Activated T-cell treated with anti-CD3 and anti-CD28 coated beads for 48 hours (primary cell): ENCODE measurements around the gene CAMKV.

ENCODE experiments used
- DNase-seq: peaks from one replicate; pipeline ENCODE4 v3.0.0-alpha.2; 2020; ENCODE audit warnings: low read depth

The CAMKV gene

DNA sequence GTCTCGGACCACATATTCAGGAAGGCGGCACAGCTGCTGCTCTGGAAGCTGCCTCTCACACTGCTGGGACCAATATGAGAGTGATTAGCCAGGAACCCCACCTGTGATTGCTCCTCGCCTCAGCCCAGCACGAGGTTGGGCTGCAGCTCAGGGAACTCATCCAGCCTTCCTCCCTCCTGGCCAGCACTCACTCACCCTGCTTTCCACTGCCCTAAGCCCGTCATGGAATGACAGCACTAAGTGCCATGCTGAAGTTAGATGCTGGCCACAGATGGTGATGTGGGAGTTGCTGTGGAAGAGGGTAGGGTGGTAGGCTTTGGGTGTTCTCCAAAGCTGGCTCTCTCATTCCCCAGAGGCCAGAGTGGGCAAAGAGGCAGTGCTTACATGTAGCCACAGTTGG is 26.6 kb upstream of the CAMKV start:
- DNase-seq = no peak

DNA sequence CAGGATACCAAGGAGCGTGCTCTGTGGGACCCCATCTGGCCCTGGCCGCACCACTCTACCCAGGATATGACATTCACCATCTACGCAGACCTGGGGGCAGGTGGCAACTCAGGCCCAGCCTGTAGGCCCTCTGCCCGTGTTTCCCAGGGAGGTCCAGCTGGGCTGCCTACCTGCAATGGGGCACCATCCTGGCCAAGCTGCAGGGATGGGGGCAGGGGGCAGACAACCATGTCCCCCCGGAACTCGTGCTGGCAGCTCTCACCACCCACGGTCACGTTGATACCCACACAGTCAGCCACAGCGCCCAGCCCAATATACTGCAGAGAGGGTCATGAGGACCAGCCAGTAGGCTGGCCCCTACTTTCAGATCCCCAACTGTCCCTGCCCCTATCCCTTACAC is 26.1 kb upstream of the CAMKV start:
- DNase-seq = no peak

DNA sequence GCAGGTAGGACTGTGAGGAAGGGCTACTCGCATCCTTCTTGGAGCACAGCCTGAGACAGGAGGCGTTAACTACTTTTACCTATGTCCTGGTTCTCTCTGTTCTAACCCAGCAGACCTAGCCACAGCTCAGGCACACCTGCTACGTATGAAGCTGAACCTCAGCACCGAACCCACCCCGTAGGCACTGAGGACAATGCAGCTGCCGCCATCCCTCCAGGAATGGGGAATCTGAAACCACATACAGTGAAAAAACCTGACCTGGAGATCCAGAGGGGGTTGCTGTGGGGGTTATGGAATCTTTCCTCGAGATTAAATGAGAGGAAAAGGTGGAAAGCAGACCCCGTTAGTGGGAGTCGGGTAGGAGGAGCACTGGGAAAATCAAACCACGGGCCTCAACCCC is 19.6 kb upstream of the CAMKV start:
- DNase-seq = no peak

- no peak for DNase-seq
Observed at GRCh38 chr3:49886922-49887265, 17.2 kb upstream of the CAMKV start.

DNA sequence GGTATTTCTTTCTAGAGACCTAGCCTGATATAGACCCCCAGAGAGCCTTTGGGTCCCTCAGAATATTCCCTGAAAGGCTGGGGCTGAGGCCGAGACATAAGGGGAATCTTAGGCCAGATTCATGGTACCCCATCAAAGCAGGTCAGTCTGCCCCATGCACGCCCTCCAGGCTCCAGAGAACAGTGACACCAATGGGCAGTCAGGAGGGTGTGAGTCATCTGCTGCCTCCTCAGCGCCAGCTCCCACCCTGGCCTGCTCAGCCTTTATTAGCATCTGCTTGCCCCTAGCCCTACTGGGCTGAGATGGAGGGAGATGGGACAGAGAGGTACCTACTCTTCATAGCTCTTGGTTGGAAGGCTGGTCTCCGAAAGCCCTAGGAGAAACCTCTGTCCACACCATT is 14.3 kb upstream of the CAMKV start:
- DNase-seq = no peak

DNA sequence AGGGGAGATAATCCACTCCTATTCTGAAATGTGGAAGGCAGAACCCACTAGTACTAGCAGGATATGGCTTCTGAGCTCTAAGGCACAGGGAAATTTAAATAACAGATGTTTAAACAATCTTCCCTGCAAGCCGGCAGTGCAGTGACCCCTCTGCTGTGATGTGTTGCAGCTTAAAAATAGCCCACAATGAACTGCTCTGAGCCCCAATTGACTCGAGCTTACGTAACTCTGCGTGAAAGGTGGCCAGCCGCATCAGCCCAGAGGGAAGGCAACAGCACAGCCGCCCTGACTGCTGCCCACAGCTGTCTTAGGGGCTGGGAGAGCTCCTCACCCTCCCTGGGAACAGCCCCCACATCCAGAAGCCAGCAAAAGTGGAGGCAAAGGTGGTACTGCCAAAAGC is 12.5 kb upstream of the CAMKV start:
- DNase-seq = no peak

GRCh38 chr3:49880581-49881315 is 11.0 kb upstream of the CAMKV start:
- no peak for DNase-seq

DNA sequence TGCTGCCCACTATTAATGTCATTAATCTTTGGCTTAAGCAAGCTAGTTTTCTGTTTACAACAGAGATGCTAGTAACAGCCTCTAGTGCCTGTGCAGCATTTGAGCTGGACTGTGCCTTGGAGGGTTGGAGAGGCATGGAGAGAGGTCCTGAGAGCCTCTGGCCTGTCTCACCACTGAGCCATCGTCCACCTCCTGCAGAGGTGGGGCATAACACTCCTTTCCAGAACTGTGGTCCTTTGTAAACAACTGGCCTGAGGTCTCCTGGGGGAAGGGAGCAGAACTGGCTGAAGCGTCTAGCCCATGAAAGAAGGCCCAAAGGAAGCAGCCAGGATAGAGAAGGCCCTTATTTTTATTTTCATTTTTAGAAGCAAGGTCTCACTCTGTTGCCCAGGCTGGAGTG is 10.0 kb upstream of the CAMKV start:
- no peak for DNase-seq

GRCh38 chr3:49878686-49879085 is 9.0 kb upstream of the CAMKV start:
- DNase-seq = no peak

GRCh38 chr3:49877716-49878115 is 8.0 kb upstream of the CAMKV start:
- DNase-seq = no peak

GRCh38 chr3:49876567-49876966 is 6.9 kb upstream of the CAMKV start:
- DNase-seq = no peak

DNA sequence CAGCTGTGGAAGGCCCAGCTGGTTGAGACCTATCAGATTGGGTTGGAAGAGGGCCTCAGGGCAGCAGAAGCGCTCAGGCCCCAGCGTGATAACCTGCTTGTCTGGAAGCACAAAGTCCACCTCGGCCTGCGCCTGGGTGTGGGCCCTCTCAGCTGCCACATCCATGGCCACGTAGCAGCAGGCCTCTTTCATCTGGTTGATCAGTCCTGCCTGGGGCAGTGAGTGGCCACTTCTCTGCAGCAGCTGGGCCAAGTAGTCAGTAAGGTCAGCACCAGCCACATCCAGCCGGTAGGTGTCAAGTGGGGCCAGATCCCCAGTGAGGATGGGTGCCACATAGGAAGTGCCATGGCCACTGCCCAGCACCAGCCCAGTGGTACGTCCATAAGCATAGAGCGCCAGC is 3.9 kb upstream of the CAMKV start:
- DNase-seq = no peak

DNA sequence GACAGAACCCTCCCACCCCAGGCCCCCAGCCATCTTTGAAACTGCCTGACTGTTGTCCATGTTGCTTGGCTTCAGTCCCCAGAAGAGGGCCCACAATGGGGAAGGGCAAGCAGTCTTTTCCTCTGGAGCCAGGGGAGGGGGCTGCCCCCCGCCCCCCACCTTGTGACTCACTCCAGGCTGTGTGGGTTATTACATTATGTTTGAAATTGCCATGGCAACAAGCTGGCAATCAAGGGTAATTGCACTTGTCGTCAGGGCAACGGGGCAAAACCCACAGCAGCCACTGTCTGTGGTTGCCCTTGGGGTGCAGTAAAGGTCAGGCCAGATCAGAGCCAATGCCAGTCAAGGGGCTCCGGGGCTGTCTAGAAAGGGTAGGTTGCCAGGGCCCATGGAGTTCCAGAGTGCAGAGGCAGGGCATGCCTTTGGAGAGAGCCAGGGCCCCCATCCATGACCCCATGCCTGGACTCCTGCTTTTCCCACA is 3.1 kb upstream of the CAMKV start:
- peak; percentile 20 for DNase-seq

DNA sequence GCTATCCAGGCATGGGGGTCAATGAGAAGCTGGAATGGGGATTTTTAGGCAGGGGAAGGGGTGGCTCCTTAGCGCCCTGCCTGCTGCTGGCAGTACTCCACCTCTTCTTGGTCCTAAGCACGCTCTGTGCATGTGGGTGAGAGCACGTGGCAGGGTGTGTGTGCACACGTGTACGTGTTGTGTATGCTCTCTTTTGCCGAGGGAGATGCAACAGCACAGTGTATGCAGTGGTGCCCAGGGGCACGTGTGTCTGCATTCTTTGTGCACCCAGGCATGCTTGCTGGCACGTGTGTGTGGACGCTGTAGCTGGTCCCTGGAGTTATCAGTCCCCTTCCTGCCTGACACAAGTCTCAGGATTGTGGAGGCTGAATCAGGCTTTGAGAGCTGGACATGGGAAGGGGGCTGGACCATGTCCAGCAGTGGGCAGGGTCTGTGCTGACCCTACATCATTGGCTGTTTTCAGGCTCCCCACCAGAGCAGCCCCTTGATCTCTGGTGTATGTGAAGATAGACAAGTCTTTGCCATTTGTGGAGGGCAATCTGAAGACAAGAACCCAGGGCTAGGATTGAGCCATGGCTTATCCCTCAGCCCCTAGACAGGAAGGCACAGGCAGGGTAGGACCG is 1.9 kb upstream of the CAMKV start:
- no peak for DNase-seq

GRCh38 chr3:49868862-49869466 is 742 bp downstream of the CAMKV start:
- DNase-seq = no peak

DNA sequence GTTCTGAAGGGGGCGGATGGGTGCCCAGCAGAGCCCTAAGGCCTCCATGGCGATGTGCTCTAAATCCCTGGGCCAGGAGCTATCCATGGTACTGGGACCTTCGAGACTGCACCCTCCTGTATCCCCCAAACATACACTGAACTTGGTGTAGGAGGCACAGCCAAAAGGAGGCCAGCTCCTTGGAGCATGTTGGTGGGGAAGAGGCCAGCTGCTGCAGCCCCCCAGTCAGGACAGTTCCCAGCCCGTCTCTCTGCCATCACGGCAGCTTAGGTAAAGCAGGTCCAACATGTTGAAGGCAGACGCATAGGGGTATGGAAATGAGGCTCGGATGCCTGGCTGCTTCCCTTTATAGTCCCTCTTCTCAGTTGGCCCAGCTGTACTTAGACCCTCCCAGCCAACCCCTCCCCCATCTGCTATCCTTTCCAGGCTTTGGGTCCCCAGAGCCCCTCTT is 1.8 kb downstream of the CAMKV start:
- no peak for DNase-seq

GRCh38 chr3:49867400-49867799 is 2.3 kb downstream of the CAMKV start:
- DNase-seq = no peak

GRCh38 chr3:49865198-49865784 is 4.4 kb downstream of the CAMKV start:
- DNase-seq = no peak

- DNase-seq = no peak
Observed at GRCh38 chr3:49864505-49864904, 5.2 kb downstream of the CAMKV start.

- DNase-seq = no peak
Observed at GRCh38 chr3:49859576-49860305, 10.0 kb downstream of the CAMKV start.

GRCh38 chr3:49856181-49857005 is 13.3 kb downstream of the CAMKV start, which contains the start of gene TRAIP:
Gene TRAIP, minus strand, starts transcription at chr3:49856564. Its CDS starts 111 bp downstream, at chr3:49856453.
- peak; percentile 94 for DNase-seq
